ENCODE data around the gene MARCHF3. TPM values are rescaled to one million over a fixed set of nuclear protein-coding genes. Genes with fewer than 3 reads are reported as not detected.

Gene MARCHF3
- total RNA-seq, 1 donor from 2014 or later: 21.9 TPM

DNA sequence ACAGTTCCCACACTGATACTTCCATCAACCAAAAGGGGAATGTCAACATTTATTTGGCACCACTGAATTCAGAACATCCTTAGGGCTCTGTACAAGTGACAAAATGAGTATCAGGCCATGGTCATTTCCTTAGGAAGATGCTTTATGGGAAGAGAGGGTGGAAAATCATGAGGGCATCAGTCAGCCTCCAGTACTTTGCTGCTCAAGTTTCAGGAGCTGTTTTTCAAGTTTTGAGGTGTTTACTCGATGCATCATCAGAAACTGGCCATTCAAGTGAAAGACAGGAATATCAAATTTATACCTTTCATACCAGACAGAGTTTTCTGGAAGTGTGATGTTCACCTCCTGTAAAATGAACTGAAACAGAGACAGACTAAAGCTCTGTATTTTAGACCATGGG lies 21.2 kb upstream of the MARCHF3 start:
- H3K27me3 Mint-ChIP-seq: no peaks in the 10 kb centered on the region
- CTCF ChIA-PET: no interaction called here
- no peaks in the 10 kb centered on the region for H3K4me1 Mint-ChIP-seq
- no peak overlapping the region for H3K27ac Mint-ChIP-seq
- no peak for ATAC-seq (ENCODE audit: low read depth)
- no peak for DNase-seq
- H3K4me3 Mint-ChIP-seq: no peak overlapping the region
- H3K9me3 Mint-ChIP-seq: peaks cover 2% of the 10 kb centered on the region
- POLR2A ChIA-PET: no interaction called here
- peaks cover 39% of the 10 kb centered on the region for H3K36me3 Mint-ChIP-seq (ENCODE audit: low read depth)
- intact Hi-C loops (cut with micrococcal nuclease): no loop called here
- TF ChIP-seq, protein P1, sequence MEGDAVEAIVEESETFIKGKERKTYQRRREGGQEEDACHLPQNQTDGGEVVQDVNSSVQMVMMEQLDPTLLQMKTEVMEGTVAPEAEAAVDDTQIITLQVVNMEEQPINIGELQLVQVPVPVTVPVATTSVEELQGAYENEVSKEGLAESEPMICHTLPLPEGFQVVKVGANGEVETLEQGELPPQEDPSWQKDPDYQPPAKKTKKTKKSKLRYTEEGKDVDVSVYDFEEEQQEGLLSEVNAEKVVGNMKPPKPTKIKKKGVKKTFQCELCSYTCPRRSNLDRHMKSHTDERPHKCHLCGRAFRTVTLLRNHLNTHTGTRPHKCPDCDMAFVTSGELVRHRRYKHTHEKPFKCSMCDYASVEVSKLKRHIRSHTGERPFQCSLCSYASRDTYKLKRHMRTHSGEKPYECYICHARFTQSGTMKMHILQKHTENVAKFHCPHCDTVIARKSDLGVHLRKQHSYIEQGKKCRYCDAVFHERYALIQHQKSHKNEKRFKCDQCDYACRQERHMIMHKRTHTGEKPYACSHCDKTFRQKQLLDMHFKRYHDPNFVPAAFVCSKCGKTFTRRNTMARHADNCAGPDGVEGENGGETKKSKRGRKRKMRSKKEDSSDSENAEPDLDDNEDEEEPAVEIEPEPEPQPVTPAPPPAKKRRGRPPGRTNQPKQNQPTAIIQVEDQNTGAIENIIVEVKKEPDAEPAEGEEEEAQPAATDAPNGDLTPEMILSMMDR (IDR thresholded peaks at IDR 0.05): no peak

DNA sequence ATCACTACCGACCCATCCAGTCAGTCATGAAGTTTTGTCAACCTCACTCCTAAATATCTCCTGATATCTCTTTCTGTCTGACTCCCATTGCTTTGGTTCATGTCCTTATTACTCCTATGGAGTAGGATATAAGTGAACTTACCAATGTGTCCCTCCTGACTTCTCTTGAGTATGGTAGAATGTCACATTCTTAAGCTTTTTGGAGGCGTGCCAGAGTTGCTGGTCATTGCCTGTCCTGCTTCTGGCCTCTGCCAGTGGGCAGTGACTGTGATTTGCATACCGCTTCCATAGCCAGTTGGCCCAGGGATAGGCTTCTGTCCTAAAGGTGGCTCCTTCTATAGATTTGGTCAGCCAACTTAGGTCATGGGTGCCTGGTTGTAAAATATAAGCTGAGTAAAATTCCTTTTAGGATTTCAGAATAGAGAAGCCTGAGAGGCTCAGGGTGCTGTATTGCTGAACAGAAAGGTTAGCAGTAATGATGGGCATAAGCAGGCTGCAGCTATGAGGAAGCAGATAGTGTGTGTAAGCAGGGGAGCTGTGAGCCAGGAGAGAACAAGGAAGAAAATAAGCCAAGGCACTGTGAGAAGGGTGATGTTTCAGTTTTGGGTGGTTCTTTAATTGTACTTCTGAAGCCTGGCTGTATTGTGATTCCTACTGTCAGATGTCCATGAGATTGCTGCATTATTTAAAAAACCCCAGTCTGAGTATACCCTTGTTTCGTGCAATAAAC lies 16.1 kb upstream of the MARCHF3 start:
- no peak for DNase-seq
- Mint-ChIP-seq H3K27me3 (no peaks in the 10 kb centered on the region), H3K4me3 (no peak overlapping the region), H3K36me3 (ENCODE audit: low read depth) (peaks cover 5% of the 10 kb centered on the region), H3K4me1 (peaks cover 3% of the 10 kb centered on the region), H3K9me3 (no peaks in the 10 kb centered on the region), H3K27ac (no peak overlapping the region)
- ChIA-PET CTCF (interaction anchor here (1.0 to 1.3 kb wide), 2 partner anchors 12 to 21 kb away, joined by 3 read pairs; no protein-coding TSS in a partner anchor), POLR2A (no interaction called here)
- ATAC-seq (ENCODE audit: low read depth): no peak
- TF ChIP-seq, protein P1 (IDR thresholded peaks at IDR 0.05): no peak
- intact Hi-C loops (cut with micrococcal nuclease): no loop called here

DNA sequence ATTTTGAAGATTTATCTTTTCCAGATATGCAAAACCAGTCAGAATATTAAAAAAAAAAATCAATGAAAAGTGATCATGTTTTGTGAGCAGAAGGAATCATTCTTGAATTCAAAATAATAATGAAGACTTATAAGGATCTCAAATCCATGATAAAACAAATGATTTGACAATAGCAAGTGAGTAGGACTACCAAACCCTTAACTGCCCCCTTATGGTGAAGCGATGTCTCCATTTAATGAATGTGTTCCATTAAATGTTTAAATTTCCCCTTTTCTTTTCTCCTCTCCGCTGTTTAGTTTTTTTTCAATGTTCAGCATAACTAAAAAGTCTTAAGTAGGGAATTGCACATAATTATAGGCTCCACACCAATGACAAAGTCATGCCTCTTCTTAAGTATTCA lies 12.2 kb upstream of the MARCHF3 start:
- Mint-ChIP-seq H3K27ac (no peak overlapping the region), H3K4me3 (no peak overlapping the region), H3K4me1 (peaks cover 10% of the 10 kb centered on the region), H3K9me3 (no peaks in the 10 kb centered on the region), H3K27me3 (no peaks in the 10 kb centered on the region), H3K36me3 (ENCODE audit: low read depth) (no peaks in the 10 kb centered on the region)
- ATAC-seq (ENCODE audit: low read depth) (no peak), DNase-seq (no peak)
- intact Hi-C loops (cut with micrococcal nuclease): loop anchor here (1.0 kb wide), 1 partner anchor 204 kb away; no protein-coding TSS in a partner anchor
- POLR2A ChIA-PET: no interaction called here
- CTCF ChIA-PET: interaction anchor here (1.3 kb wide), 1 partner anchor 205 kb away, joined by 4 read pairs; no protein-coding TSS in a partner anchor
- TF ChIP-seq, protein P1 (IDR thresholded peaks at IDR 0.05): no peak

DNA sequence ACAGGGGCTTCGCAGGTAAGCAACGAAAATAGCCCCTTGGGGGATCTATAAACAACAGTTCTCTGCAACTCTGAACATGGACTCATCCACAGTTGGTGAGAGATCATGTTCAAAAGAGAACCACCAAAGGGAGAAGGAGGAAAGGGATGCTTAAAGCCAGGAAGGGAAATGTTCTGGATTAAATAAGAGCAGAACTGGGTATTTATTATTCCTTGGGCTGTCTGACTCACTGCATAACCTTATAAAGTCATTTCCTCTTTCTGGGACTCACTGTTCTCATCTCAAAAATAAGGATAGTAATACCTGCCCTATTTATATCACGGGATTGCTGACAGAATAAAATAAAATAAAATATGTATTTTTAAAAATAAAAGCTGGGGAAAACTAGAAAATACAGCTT lies 11.2 kb upstream of the MARCHF3 start:
- H3K4me3 Mint-ChIP-seq: no peak overlapping the region
- no peak overlapping the region for H3K27ac Mint-ChIP-seq
- CTCF ChIA-PET: interaction anchor here (0.8 kb wide), 1 partner anchor 204 kb away, joined by 3 read pairs; no protein-coding TSS in a partner anchor
- DNase-seq (no peak), ATAC-seq (ENCODE audit: low read depth) (no peak)
- intact Hi-C loops (cut with micrococcal nuclease): no loop called here
- peaks cover 10% of the 10 kb centered on the region for H3K4me1 Mint-ChIP-seq
- no peaks in the 10 kb centered on the region for H3K27me3 Mint-ChIP-seq
- POLR2A ChIA-PET: no interaction called here
- no peaks in the 10 kb centered on the region for H3K36me3 Mint-ChIP-seq (ENCODE audit: low read depth)
- H3K9me3 Mint-ChIP-seq: no peaks in the 10 kb centered on the region
- TF ChIP-seq, protein P1 (IDR thresholded peaks at IDR 0.05): no peak

DNA sequence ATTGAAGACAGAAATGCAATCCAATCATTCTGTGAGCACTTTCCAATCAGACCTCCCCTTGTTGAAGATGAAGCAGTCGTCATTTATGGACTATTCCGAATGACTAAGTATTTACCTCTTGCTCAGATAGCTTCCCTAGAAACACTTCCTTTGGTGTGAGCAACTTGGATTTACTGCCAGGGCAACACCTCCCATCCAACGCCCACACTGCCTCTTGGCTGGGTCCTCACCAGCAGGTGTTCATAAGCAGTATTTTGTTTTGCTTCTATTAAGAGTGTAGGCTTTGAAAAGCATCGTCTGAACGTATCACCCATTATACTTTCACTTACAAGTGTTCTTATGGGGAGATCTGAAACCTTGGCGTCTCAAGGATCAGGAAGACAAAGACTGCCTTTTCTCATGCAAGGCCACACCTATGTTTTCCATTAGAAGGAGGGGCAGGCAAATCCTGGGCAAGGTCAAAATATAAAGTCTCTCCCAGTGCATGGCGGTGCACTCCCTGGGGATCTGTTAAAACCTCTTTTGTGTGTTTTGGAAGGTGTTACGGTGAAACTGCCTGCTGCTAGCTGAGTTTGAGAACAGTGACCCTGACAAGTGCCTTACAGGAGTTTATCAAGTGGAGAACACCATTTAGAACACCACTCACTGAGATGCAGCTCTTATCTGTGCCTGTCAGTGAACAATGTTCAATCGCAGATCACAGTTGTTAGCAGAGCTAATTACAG lies 10.6 kb upstream of the MARCHF3 start:
- ChIA-PET POLR2A (no interaction called here), CTCF (interaction anchor here (0.8 kb wide), 1 partner anchor 203 kb away, joined by 3 read pairs; no protein-coding TSS in a partner anchor)
- TF ChIP-seq, protein P1 (IDR thresholded peaks at IDR 0.05): no peak
- Mint-ChIP-seq H3K27me3 (no peaks in the 10 kb centered on the region), H3K4me3 (no peak overlapping the region), H3K4me1 (peaks cover 10% of the 10 kb centered on the region), H3K27ac (no peak overlapping the region), H3K36me3 (ENCODE audit: low read depth) (no peaks in the 10 kb centered on the region), H3K9me3 (no peaks in the 10 kb centered on the region)
- intact Hi-C loops (cut with micrococcal nuclease): no loop called here
- ATAC-seq (ENCODE audit: low read depth) (no peak), DNase-seq (no peak)
